ENCODE measurements around the gene NEO1.
"Not testable (repeated sequence)": the region's sequence is repeated elsewhere in the genome, so short reads cannot be mapped to it uniquely, and the experiment has no call there.

The NEO1 gene

DNA sequence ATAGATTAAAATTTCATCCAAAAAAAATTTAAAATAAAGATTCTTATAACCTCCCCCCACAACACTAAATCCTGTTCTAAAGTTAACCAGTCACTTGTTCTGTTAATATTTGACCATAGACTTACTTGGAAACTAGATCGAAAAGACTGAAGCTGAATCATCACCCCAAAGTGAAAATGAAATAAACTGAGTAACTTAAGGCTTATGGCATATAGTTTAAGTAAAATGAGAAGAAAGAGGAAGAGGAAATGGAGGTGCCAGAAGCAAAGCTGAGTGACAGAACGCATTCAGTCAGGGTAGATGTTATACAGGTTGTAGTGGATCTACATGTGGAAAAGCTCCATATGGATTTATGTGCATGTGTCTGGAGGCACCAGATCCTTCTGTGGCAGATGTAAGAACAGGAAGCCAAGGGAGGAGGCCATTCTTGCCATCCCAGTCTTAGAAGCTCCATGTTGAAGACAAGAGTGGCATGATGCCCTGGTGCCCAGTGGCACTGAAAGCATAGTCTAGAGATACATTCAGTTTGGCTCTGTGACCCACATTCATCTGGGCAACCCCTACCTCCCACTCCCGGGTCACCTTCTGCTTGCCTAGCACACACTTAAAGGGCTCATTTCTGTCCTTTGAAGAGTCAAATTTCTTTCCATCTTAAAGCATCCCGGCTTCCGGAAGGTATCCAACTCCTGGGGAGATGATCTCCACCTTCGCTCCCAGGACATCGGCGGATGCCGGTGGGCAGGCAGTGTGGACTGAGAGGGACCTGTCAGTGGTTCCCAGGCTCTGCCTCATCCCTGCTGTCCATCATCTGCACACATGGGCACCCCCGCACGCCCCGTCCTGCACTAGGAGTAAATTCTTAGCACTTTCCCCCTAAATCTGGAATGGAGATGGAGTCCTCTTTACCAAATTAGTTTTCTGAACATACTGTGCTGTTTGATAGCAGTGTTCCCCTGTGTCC is 90.8 kb downstream of the NEO1 start:
- FAIRE-seq, result no peak

DNA sequence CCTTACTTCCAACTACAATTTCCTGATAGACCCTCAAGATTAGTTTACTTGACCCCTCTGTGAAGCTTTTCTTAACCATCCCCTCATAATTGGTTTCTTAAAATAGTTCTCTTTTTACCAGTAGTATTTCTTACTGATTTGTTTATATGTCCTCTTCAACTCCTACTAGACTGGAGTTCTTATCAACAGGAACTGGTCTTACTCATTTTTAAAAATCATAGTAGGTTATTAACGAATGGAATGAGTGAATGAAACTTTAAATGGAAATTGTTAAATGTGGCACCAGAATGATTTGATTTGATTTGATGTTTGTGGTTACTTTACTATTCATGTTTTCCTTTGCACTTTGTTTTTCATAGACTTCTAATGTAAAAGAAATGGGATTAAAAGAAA is 91.5 kb downstream of the NEO1 start:
- FAIRE-seq, result no peak

DNA sequence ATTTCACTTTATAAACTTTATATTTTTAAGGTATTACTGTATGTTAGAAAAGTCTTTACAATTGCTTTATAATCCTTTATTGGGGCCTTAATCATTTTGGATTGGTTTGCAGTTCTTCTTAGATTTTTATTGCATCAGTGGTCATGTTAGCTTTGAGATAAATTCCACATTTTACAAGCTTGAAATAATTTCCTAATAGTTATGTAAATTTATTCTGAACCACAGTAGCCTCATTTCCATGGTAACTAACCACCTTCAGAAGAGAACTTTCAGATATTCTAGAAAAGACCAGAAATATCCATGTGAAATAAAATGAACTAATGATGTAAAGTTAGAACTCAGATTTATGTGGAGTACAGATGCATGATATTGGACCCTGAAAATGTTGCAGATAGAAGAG is 94.2 kb downstream of the NEO1 start:
- FAIRE-seq, result no peak

DNA sequence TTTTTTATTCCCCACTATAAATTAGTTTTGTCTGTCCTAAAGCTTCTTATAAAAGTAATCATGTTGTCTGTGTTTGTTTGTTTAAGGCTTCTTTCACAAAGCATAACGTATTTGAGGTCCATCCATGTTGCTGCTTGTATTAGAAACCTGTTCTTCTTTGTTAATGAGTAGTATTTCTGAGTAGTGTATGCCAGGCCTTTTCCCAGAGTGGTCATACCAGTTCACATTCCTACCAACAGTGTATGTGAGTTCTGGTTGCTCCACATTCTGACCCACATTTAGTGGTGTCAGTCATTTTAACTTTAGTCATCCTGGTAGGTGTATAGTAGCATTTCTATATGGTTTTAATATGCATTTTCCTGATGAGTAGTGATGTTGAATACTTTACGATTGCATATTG is 98.6 kb downstream of the NEO1 start:
- no peak for FAIRE-seq

DNA sequence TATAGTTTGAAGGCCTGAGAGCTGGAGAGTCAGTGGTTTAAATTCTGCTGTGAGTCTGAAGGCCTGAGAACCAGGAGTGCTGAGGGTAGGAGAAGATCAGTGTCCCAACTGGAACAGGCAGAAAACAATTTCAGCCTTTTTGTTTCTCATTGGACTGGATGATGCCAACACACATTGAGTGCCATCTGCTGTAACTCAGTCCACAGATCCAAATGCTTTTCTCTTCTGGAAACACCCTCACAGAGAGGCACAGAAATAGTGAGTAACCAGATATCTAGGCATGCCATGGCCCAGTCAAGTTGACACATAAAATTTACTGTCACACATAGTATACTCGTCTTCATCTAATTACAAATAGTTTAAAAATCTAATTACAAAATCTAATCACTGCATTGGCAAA is 100.8 kb downstream of the NEO1 start:
- FAIRE-seq, result no peak

DNA sequence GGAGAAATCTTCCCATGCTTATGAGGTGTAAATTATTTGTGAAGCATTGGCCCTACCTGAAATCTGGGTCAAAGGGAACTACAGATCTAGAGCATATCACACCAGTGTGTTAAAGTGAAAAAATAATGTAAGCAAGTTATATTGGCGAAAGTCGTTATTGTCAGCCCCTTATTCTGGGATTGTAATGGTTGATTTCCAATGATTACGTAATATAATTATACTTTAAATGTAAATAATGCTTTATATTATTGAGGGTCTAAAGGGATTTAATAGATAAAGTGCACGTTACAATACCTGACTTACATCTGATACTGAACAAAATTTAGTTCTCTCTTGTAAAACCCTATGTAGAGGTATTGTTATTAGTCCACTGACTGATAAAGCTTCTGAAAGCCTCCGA is 101.2 kb downstream of the NEO1 start:
- no peak for FAIRE-seq

DNA sequence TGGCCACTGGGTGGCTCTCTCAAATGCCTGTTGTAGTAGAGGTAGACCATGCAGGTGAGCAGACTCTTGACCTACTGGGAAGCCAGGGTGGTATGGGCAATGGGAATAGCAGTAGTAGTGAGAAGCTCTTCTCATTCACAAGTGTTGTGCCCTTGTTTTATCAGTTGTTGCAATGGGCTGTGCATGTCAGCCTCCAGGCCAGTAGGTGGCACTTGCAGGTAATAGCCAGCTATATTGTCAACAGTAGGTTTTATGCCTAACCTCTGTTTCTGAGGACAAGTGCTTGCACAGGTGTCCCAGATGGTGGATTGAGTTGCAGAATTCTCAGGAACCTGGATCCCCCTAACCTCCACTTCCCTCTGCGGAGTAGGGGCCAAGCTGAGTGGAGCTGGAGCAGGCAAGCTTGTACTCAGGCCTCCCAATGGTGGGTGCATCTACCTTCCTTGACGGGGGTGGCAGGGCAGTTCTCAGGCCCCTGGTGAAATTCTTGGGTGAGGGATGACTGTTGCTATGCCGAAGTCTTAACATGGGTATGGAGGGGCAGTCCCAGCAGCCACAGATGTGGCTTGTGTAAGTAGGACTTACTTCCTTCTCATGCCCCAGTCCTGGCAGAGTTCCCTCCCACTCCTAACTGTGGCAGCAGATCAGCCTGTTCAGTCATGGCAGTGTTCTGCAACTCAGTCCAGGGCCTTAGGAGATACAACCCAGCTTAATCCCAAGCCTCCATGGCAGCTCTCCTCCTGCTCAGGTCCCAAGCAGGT is 104.3 kb downstream of the NEO1 start:
- no peak for FAIRE-seq

DNA sequence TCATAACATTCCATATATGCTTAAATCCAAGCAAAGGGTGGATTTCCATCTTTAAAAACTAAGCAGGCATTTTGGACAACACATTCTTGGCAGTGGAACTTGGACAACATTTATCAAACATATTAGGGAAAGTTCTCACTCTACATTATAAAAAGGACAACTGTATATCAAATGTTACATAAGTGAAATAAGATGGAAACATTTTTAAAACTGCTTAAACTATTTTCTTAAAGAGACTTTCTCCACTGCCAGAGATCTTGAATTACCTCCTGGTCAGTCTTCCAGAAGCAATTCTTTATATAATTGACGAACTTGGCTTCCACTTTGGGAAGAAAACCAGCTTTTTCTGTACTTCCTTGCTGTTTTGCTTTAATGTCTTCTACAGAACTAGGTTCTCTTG is 109.3 kb downstream of the NEO1 start:
- no peak for FAIRE-seq

DNA sequence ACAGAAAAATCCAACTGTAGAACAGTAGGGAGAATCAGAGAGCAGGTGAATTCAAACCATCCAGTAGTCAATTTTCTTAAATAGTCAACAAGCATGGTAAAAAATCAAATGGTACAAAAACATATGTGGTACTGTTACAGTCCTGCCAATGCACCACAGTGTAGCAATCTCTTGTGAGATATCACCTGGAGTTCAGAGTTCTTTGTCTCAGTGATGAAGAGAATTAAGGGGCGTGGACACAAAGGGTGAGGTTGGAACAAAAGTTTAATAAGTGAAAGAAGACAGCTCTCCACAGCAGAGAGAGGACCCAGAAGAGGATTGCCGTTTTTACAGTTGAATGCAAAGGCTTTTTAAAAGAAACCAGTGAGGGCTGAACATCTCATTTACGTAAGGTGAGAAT is 113.2 kb downstream of the NEO1 start:
- no peak for FAIRE-seq

DNA sequence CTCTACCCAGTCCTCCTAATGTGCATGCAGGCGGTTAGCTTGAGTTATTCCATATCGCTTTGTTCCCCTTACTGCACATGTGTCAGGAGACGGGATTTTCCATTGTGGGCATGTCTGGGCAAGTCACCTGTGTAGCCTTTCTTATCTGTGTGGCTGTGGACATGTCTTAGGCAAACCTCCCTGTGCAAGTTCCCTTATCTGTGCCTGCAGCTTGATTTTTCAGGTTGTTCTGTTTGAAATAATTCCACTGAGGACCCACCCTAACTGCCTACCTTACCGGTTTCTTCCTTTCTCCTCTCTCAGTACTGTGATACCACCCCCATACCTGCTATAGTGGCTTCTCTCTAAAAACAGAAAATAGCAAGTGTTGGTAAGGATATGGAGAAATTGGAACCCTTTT is 113.6 kb downstream of the NEO1 start:
- no peak for FAIRE-seq

DNA sequence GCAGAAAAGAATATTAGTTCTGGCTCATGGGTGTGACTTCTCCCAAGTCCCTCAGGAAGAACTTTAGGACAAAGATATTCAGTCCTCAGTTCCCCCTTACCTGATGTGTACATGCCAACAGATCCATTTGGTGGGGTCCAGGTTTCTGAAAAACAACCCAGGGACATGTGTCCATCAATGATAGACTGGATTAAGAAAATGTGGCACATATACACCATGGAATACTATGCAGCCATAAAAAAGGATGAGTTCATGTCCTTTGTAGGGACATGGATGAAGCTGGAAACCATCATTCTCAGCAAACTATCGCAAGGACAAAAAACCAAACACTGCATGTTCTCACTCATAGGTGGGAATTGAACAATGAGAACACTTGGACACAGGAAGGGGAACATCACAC is 114.4 kb downstream of the NEO1 start:
- not testable (repeated sequence) for FAIRE-seq

DNA sequence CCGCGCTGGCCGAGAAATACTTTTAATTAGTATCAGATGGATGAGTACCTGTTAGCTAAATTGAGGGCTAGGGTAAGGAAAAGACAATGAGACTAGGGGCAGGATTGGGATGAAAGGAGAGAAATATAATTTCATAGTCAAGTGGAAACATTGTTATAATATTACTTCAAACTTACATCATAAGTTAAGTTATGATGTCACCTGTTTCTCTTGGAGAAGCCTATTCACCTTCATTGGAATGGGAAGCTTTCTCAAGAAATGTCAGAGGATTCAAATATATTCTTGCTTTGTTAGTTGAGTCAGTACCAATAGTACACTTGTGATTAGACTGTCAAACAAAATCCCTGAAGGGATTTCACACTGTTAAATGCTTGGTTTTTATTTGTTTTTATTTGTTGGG is 116.2 kb downstream of the NEO1 start:
- FAIRE-seq, result no peak

DNA sequence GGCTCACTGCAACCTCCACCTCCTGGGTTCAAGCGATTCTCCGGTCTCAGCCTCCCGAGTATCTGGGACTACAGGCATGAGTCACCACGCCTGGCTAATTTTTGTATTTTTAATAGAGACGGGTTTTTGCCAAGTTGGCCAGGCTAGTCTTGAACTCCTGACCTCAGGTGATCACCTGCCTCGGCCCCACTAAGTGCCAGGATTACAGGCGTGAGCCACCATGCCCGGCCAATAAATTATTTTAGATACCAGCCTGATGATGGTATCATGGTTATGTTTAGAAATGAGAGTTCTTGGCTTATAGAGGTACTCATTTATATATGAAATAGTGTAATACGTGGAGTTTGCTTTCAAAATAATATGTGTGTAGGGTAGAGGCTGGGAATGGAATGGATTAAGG is 119.4 kb downstream of the NEO1 start:
- no peak for FAIRE-seq

DNA sequence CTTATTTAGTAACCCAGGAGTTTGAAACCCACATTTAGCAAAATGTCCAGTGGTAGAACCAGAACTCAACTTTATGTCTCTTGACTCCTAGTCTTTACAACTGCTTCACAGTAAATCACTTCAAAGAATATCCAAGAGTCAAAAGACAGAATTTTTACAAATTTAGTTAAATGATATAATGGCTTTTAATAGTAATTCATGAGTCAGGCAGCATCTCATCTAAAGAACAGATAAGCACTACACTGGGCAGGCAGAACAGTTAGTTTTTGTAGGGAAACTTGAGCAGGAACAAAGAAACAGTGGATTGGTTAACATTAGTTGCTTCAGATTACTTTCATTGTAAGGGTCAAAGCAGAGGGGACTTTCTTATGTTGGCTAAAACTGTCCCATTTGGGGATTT is 120.2 kb downstream of the NEO1 start:
- FAIRE-seq, result no peak

DNA sequence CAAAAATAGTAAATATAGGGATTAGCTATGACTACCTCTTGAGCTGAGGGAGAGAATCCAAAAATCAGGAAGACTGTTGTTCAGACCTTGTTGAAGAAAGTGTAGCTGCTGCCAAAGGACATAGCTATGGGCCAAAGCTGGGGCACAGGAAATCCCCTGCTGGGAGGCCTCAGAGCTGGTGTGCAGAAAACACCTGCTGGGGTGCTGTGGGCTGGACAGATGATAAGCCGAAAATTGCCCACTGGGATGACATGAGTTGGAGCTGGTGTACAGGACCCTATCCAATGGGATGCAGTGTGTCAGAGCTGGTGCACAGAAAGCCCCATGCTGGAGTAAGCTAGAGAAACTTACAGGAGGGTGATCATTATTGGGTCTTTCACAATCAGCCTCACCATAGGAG is 121.9 kb downstream of the NEO1 start:
- no peak for FAIRE-seq

DNA sequence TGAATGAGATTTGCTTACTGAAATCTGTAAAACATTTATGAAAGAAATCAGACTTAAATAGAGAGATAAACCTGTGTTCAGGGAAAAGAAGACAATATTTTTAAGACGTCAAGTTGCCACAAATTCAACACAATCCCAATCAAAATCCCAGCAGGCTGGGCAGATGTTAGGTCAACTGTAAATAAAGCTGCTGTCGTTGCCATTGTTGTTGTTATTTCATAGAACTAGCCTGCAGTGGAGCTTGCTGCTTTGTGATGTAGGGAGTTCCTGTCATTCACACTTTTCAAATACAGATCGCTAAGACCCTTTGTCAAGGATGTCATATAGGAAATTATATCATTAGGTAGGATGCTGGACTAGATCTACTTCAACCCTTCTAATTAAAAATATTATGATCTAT is 123.1 kb downstream of the NEO1 start:
- FAIRE-seq, result no peak

DNA sequence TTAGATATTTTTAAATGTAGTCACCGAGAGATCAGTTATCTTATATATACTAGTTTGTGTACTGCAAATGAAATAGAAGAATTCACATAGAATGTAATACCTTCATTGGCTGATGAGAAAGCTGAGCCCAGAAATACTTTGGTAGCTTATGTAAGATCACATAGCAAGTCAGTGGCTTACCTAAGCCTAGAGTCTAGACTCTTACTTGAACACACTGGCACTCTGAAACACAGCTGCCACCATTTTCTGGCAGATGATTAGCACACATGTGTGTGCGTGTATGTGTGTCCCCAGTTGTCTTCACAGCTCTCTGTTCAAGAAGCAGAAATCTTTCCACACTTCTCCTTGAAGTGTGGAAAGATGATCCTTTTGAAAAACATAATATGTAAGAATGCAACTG is 124.3 kb downstream of the NEO1 start:
- no peak for FAIRE-seq

DNA sequence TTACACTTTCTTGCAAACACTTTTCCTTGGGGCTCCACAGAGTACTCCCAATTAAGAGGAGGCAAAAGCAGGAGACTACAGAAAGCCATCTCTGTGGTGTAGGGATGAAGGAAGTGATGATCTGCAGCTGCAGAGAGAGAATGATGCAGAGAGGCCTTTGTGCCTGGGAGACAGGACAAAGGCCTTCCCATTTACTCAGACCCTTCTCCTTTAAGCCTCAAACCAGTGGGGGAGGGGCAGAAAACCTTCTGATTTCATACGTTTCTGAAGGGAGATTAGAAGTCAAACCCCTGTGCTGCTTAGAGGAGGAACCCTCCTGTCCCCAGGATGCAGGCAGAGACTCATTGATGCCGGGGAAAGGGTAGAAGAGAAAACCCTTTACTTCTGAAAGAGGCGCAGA is 130.8 kb downstream of the NEO1 start:
- no peak for FAIRE-seq

DNA sequence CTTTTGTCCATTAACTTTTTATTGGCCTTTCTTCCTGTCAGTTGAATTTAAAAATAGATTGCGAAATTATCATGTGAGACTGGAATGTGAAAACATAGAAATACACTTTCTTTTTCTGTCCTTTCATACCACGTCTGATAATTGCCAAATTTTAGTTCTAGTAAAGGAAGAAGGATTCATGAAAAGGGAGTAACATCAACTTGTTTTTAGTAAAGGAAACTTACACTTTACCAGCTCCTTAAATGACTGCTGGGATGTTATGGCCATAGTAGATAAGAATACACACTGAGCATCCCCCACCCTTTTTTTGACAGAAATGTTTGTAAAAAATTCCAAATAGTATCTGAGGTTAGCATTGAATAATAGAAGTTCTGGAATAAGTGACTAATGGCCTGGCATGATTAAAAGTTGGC is 137.9 kb downstream of the NEO1 start:
- FAIRE-seq, result no peak

DNA sequence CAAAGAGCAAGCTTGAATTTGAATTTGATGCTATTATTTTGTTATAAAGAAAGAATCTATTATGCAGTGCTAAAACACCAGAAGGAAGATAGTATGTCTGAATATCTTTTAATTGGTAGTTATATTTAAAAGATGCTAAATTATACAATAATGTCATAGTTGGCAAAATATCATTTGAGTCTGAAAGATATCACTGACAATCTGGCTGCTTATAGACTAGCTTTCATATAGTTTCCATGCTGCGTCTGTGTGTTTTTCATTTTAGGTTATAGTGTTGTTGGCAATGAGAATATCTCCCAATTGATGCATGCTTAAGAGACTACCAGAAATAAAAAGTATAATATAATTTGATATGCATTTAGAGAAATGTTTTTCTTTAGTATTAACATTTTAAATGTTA is 142.9 kb downstream of the NEO1 start:
- FAIRE-seq, result no peak

DNA sequence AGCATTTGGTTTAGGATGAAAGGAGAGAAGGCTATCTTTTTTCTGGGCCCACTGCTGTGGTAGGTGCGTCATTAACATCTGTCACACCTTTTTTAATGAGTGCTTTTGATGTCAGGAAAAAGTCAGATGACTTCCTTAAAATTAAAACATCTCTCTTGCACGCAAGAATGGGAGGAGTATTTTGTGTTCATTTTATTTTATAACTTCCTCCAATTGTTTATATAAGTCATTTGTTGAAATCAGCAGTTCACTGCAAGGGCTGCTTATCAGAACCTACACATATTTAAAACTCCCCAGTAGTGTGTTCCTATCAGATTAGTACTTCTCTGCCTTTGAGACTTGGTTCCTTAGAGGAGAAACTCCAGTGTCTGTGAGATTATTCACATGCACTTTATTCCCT is 143.8 kb downstream of the NEO1 start:
- FAIRE-seq, result no peak

DNA sequence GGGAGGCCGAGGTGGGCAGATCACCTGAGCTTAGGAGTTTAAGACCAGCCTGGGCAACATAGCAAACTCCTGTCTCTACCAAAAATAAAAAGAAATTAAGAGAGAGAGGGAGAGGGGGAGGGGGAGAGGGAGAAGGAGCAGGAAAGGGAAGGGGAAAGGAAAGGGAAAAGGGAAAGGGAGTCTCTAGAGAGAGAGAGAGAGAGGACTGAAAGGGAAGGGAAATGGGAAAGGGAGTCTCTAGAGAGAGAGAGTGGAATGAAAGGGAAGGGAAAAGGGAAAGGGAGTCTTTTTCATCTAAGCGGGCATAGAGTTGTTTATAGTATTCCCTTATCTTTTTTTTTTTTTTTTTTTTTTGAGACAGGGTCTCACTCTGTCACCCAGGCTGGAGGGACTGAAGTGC is 148.1 kb downstream of the NEO1 start:
- FAIRE-seq, result no peak

DNA sequence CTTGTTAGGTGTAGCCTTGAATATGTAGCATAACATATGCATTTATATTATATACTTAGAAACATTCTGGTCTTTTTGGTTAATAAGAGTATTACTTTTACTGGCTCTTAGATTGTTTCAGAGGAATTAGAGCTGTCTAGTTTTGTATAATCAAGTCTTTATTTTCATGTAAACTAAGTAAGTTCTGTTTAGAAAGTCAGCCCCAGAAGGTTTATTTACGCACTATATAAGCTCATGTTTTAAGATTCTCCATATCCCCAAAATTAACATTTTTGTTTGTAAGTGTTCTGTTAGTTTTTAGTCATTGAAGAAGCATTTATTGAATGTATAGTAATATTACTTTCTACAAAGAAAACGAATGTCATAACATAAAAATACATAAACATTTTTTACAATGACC is 158.4 kb downstream of the NEO1 start:
- peak; percentile 21 for FAIRE-seq

DNA sequence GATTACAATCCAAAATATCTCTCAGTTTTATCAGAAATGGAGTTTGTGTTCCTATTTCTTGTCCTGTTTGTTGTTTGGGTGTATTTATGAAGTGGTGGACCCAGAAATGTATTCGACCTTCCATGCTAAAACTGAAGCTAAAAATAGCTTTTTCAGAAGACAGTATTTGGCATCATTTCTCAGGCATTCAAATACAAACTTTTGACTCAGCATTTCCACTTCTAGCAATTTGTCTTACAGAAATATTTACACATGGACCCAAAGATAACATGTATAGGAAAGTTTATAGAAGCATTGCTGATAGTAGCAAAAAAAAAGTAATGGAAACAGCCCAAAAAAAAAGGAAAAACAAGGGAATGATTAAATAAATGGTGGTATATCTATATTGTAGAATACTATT is 160.2 kb downstream of the NEO1 start:
- FAIRE-seq, result no peak
